Activated CD4-positive, alpha-beta memory T cell treated with anti-CD3 and anti-CD28 coated beads, Interleukin-2, amount 10 ng/mL, durations not matched to agents 7 days and 5 days (primary cell): ENCODE results near the gene LPP. TPM values are rescaled to one million over a fixed set of nuclear protein-coding genes. Genes with fewer than 3 reads are reported as not detected.

Source experiments
- CTCF ChIA-PET: fragments of 350-600 bp; sonication (Branson Sonifier 250); formaldehyde crosslinking; loops from one replicate; lab custom pipeline; 2021; ENCODE audit warnings: antibody characterized with exemption, inconsistent platforms; lab: Charles Lee
- POLR2A ChIA-PET: fragments of 350-600 bp; sonication (Branson Sonifier 250); formaldehyde crosslinking; loops from one replicate; lab custom pipeline; 2021; ENCODE audit warnings: antibody characterized with exemption; lab: Charles Lee
- DNase-seq: peaks from one replicate; pipeline ENCODE4 v3.0.0-alpha.2; 2020
- H3K27ac Mint-ChIP-seq: one replicate; pipeline ENCODE4 v1.8.0; 2021; ENCODE audit warnings: mild to moderate bottlenecking, mixed read lengths
- H3K27me3 Mint-ChIP-seq: one replicate; pipeline ENCODE4 v1.8.0; 2021; ENCODE audit warnings: mixed read lengths
- H3K36me3 Mint-ChIP-seq: one replicate; pipeline ENCODE4 v1.8.0; 2021; ENCODE audit warnings: low read depth, mixed read lengths
- H3K4me1 Mint-ChIP-seq: one replicate; pipeline ENCODE4 v1.8.0; 2021; ENCODE audit warnings: mixed read lengths
- H3K4me3 Mint-ChIP-seq: one replicate; pipeline ENCODE4 v1.8.0; 2021; ENCODE audit warnings: mild to moderate bottlenecking, mixed read lengths
- H3K9me3 Mint-ChIP-seq: one replicate; pipeline ENCODE4 v1.8.0; 2021; ENCODE audit warnings: mixed read lengths
- total RNA-seq, 2 experiments: library from RNA; stranded (reverse); gene quantifications; one replicate each; pipeline ENCODE4 v1.2.3, GENCODE V29; 2021

The LPP gene
- total RNA-seq, 2 experiments from 2014 or later: 51.4 to 52.4 TPM

- POLR2A ChIA-PET: no interaction called here
- H3K4me1 Mint-ChIP-seq: no peaks in the 10 kb centered on the region
- H3K9me3 Mint-ChIP-seq: no peaks in the 10 kb centered on the region
- H3K27me3 Mint-ChIP-seq: no peaks in the 10 kb centered on the region
- H3K27ac Mint-ChIP-seq: no peak overlapping the region
- CTCF ChIA-PET: interaction anchor here (1.2 kb wide), 1 partner anchor 13 kb away, joined by 3 read pairs; no protein-coding TSS in a partner anchor
- DNase-seq: no peak
- no peak overlapping the region for H3K4me3 Mint-ChIP-seq
- H3K36me3 Mint-ChIP-seq: no peaks in the 10 kb centered on the region
Measured at GRCh38 chr3:188759336-188760005, 605.5 kb downstream of the LPP start.

- Mint-ChIP-seq H3K9me3 (no peaks in the 10 kb centered on the region), H3K4me1 (no peaks in the 10 kb centered on the region), H3K27ac (no peak overlapping the region), H3K27me3 (no peaks in the 10 kb centered on the region), H3K36me3 (no peaks in the 10 kb centered on the region), H3K4me3 (no peak overlapping the region)
- POLR2A ChIA-PET: no interaction called here
- CTCF ChIA-PET: interaction anchor here (0.9 to 1.6 kb wide), 3 partner anchors 11 to 1020 kb away, joined by 3 to 4 read pairs (median 4); no protein-coding TSS in a partner anchor
- no peak for DNase-seq
Measured at GRCh38 chr3:188760408-188760807, 606.5 kb downstream of the LPP start.

- no peaks in the 10 kb centered on the region for H3K9me3 Mint-ChIP-seq
- H3K4me1 Mint-ChIP-seq: no peaks in the 10 kb centered on the region
- CTCF ChIA-PET: interaction anchor here (1.3 to 1.6 kb wide), 2 partner anchors 12 to 1021 kb away, joined by 4 read pairs; no protein-coding TSS in a partner anchor
- no peaks in the 10 kb centered on the region for H3K27me3 Mint-ChIP-seq
- POLR2A ChIA-PET: no interaction called here
- no peak for DNase-seq
- no peaks in the 10 kb centered on the region for H3K36me3 Mint-ChIP-seq
- no peak overlapping the region for H3K4me3 Mint-ChIP-seq
- H3K27ac Mint-ChIP-seq: no peak overlapping the region
Measured at GRCh38 chr3:188761439-188761838, 607.5 kb downstream of the LPP start.

GRCh38 chr3:188761964-188762363, 608.0 kb downstream of the LPP start:
- H3K9me3 Mint-ChIP-seq: no peaks in the 10 kb centered on the region
- no peak for DNase-seq
- no peaks in the 10 kb centered on the region for H3K4me1 Mint-ChIP-seq
- H3K27ac Mint-ChIP-seq: no peak overlapping the region
- no peak overlapping the region for H3K4me3 Mint-ChIP-seq
- no peaks in the 10 kb centered on the region for H3K27me3 Mint-ChIP-seq
- H3K36me3 Mint-ChIP-seq: no peaks in the 10 kb centered on the region
- ChIA-PET CTCF (interaction anchor here (1.6 kb wide), 1 partner anchor 1022 kb away, joined by 4 read pairs; no protein-coding TSS in a partner anchor), POLR2A (no interaction called here)

- H3K9me3 Mint-ChIP-seq: no peaks in the 10 kb centered on the region
- ChIA-PET POLR2A (no interaction called here), CTCF (interaction anchor here (0.8 kb wide), 1 partner anchor 190 kb away, joined by 3 read pairs; no protein-coding TSS in a partner anchor)
- H3K27ac Mint-ChIP-seq: no peak overlapping the region
- DNase-seq: no peak
- H3K4me1 Mint-ChIP-seq: no peaks in the 10 kb centered on the region
- no peaks in the 10 kb centered on the region for H3K27me3 Mint-ChIP-seq
- no peaks in the 10 kb centered on the region for H3K36me3 Mint-ChIP-seq
- no peak overlapping the region for H3K4me3 Mint-ChIP-seq
Measured at GRCh38 chr3:188764609-188765008, 610.7 kb downstream of the LPP start.

- Mint-ChIP-seq H3K4me3 (no peak overlapping the region), H3K27ac (no peak overlapping the region), H3K27me3 (no peaks in the 10 kb centered on the region), H3K9me3 (no peaks in the 10 kb centered on the region), H3K36me3 (no peaks in the 10 kb centered on the region), H3K4me1 (no peaks in the 10 kb centered on the region)
- DNase-seq: no peak
- ChIA-PET POLR2A (no interaction called here), CTCF (interaction anchor here (1.1 kb wide), 1 partner anchor 21 kb away, joined by 4 read pairs; no protein-coding TSS in a partner anchor)
Measured at GRCh38 chr3:188769831-188770230, 615.9 kb downstream of the LPP start.

- no peak for DNase-seq
- H3K9me3 Mint-ChIP-seq: no peaks in the 10 kb centered on the region
- no peak overlapping the region for H3K4me3 Mint-ChIP-seq
- no peaks in the 10 kb centered on the region for H3K4me1 Mint-ChIP-seq
- H3K27me3 Mint-ChIP-seq: no peaks in the 10 kb centered on the region
- ChIA-PET POLR2A (interaction anchor here (0.7 kb wide), 1 partner anchor 239 kb away, joined by 3 read pairs; no protein-coding TSS in a partner anchor), CTCF (no interaction called here)
- H3K27ac Mint-ChIP-seq: no peak overlapping the region
- H3K36me3 Mint-ChIP-seq: no peaks in the 10 kb centered on the region
Measured at GRCh38 chr3:188772886-188773285, 618.9 kb downstream of the LPP start.

- no peaks in the 10 kb centered on the region for H3K4me1 Mint-ChIP-seq
- no peak for DNase-seq
- ChIA-PET POLR2A (no interaction called here), CTCF (no interaction called here)
- no peaks in the 10 kb centered on the region for H3K9me3 Mint-ChIP-seq
- no peaks in the 10 kb centered on the region for H3K27me3 Mint-ChIP-seq
- no peak overlapping the region for H3K27ac Mint-ChIP-seq
- no peaks in the 10 kb centered on the region for H3K36me3 Mint-ChIP-seq
- H3K4me3 Mint-ChIP-seq: no peak overlapping the region
Measured at GRCh38 chr3:188775412-188775811, 621.5 kb downstream of the LPP start.

GRCh38 chr3:188776447-188776846, 622.5 kb downstream of the LPP start:
- Mint-ChIP-seq H3K4me3 (no peak overlapping the region), H3K4me1 (no peaks in the 10 kb centered on the region), H3K27ac (no peak overlapping the region), H3K9me3 (no peaks in the 10 kb centered on the region), H3K27me3 (no peaks in the 10 kb centered on the region), H3K36me3 (no peaks in the 10 kb centered on the region)
- no peak for DNase-seq
- ChIA-PET POLR2A (no interaction called here), CTCF (no interaction called here)

- H3K4me1 Mint-ChIP-seq: peaks cover 8% of the 10 kb centered on the region
- CTCF ChIA-PET: no interaction called here
- no peak overlapping the region for H3K4me3 Mint-ChIP-seq
- POLR2A ChIA-PET: no interaction called here
- no peak overlapping the region for H3K27ac Mint-ChIP-seq
- no peaks in the 10 kb centered on the region for H3K9me3 Mint-ChIP-seq
- DNase-seq: no peak
- no peaks in the 10 kb centered on the region for H3K27me3 Mint-ChIP-seq
- H3K36me3 Mint-ChIP-seq: no peaks in the 10 kb centered on the region
Measured at GRCh38 chr3:188778091-188778852, 624.3 kb downstream of the LPP start.

GRCh38 chr3:188779281-188779980, 625.5 kb downstream of the LPP start:
- Mint-ChIP-seq H3K9me3 (no peaks in the 10 kb centered on the region), H3K4me1 (peaks cover 8% of the 10 kb centered on the region), H3K36me3 (no peaks in the 10 kb centered on the region), H3K27ac (no peak overlapping the region), H3K27me3 (no peaks in the 10 kb centered on the region), H3K4me3 (no peak overlapping the region)
- ChIA-PET POLR2A (no interaction called here), CTCF (interaction anchor here (0.7 to 1.0 kb wide), 2 partner anchors 8 to 23 kb away, joined by 3 read pairs; no protein-coding TSS in a partner anchor)
- DNase-seq: no peak

GRCh38 chr3:188780193-188781147, 626.5 kb downstream of the LPP start:
- no peak overlapping the region for H3K27ac Mint-ChIP-seq
- POLR2A ChIA-PET: no interaction called here
- CTCF ChIA-PET: interaction anchor here (1.0 kb wide), 1 partner anchor 9 kb away, joined by 3 read pairs; no protein-coding TSS in a partner anchor

More at GRCh38 chr3:188780193-188781147, 626.5 kb downstream of the LPP start:
- Mint-ChIP-seq H3K36me3 (no peaks in the 10 kb centered on the region), H3K27me3 (no peaks in the 10 kb centered on the region), H3K9me3 (no peaks in the 10 kb centered on the region), H3K4me3 (no peak overlapping the region), H3K4me1 (peaks cover 8% of the 10 kb centered on the region)
- no peak for DNase-seq
